ENCODE data around the gene CHRDL1.

The CHRDL1 gene

DNA sequence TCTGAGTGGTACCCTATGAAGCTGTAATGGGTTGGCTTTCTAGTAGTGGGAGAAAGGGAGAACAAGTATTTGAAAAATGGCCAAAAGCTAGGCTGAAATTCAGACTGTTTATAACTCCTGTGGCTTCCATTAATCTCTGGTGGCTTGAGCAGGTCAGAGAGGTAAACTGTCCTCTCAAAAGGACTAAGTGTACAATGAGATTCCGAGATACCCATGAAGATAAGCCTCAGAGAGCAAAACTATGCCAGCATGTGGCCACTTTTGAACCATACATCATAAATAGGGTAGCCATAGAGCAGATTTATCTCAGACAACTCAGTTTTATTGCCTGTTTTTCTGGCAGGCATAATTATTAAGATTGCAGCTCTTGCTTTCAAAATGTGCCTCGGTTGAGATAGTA, 89.2 kb downstream of the CHRDL1 start:
- CTCF ChIA-PET, result no interaction called here
- DNase-seq (ENCODE audit: low read depth, low spot score), result no peak
- TF ChIP-seq, protein P1, sequence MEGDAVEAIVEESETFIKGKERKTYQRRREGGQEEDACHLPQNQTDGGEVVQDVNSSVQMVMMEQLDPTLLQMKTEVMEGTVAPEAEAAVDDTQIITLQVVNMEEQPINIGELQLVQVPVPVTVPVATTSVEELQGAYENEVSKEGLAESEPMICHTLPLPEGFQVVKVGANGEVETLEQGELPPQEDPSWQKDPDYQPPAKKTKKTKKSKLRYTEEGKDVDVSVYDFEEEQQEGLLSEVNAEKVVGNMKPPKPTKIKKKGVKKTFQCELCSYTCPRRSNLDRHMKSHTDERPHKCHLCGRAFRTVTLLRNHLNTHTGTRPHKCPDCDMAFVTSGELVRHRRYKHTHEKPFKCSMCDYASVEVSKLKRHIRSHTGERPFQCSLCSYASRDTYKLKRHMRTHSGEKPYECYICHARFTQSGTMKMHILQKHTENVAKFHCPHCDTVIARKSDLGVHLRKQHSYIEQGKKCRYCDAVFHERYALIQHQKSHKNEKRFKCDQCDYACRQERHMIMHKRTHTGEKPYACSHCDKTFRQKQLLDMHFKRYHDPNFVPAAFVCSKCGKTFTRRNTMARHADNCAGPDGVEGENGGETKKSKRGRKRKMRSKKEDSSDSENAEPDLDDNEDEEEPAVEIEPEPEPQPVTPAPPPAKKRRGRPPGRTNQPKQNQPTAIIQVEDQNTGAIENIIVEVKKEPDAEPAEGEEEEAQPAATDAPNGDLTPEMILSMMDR (IDR thresholded peaks at IDR 0.05; ENCODE audit: insufficient read depth, low read length, missing control alignments), result no peak
- POLR2A ChIA-PET, result no interaction called here
- H3K4me3 ChIP-seq (ENCODE audit: low read depth, low read length), result no peak overlapping the region

DNA sequence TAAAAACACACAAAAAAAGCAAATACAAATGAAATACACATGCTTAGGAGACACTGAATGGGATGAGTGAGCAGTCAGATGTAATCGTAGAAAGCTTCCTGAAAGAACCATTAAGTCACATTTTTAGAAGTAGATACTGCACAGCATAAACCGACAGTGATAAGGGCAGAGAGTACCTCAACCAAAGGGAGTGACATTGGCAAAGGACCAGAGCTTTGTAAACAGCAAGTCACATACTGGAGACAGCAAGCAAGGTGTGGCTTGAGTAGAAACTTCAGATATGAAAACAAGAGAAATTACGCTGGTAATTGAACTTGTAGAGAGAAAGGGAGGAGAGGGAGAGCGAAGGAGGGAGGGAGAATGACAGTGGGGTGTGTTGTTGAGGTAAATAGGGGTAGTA, 92.0 kb downstream of the CHRDL1 start:
- no peak for DNase-seq (ENCODE audit: low read depth, low spot score)
- ChIA-PET POLR2A (no interaction called here), CTCF (no interaction called here)
- TF ChIP-seq, protein P1 (IDR thresholded peaks at IDR 0.05; ENCODE audit: insufficient read depth, low read length, missing control alignments), result no peak
- no peak overlapping the region for H3K4me3 ChIP-seq (ENCODE audit: low read depth, low read length)

DNA sequence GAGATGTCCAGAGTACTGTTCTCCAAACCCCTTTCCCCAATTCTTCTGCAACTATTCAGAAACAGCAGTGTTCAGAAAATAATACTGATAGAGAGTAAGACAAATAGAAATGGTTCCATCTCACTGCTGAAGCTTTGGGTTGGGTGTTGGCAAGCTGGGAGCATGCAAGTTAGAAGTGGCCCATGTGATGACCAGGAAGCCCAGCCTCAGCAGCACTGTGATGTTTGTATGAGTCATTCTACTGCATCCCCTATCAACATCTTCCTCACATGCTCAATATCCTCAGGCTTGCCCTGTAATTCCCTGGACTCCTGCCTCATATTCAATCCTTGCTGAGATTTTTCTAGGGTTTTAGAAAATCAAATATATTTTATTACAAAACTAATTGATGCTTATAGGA, 96.5 kb downstream of the CHRDL1 start:
- no peak for DNase-seq (ENCODE audit: low read depth, low spot score)
- ChIA-PET CTCF (no interaction called here), POLR2A (no interaction called here)
- TF ChIP-seq, protein P1 (IDR thresholded peaks at IDR 0.05; ENCODE audit: insufficient read depth, low read length, missing control alignments), result no peak
- no peak overlapping the region for H3K4me3 ChIP-seq (ENCODE audit: low read depth, low read length)

DNA sequence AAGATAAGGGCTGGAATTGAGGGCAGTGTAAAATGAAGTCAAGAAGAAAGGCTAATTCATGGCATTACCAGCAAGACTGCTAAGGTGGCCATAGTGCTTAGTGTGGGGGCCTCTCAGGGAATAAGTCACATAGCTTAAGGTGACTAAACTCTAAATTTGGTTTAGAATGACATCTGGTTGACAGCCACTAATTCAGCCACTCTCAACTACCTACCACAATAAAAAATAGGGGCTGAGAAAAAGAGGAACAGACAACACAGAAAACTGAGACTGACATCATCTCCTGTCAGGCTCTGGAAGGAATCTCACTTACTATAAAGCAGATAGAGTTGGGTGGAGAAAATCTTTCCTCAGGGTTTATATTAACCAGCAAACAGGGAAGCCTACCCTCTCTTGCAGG, 96.9 kb downstream of the CHRDL1 start:
- DNase-seq (ENCODE audit: low read depth, low spot score), result no peak
- no peak overlapping the region for H3K4me3 ChIP-seq (ENCODE audit: low read depth, low read length)
- TF ChIP-seq, protein P1 (IDR thresholded peaks at IDR 0.05; ENCODE audit: insufficient read depth, low read length, missing control alignments), result no peak
- ChIA-PET POLR2A (no interaction called here), CTCF (no interaction called here)

DNA sequence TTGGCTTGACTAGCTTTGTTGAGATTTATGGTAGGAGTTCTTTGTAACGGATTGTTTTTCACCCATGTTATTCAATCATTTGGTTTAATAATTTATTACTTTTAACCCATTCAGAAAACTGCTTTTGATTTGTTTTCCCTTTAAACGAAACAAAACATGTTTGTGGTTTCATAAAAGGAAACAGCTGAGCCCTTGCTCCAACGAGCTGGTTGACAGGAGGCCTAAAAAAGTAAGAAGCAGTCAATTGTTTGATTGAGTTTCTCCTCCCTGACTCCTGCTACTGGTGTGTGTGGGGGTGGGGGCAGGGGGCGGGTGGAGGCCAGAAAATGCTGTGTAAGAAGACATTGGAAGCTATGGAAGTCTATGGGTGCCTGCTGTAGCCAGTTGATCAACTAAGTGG, 102.8 kb downstream of the CHRDL1 start:
- TF ChIP-seq, protein P1 (IDR thresholded peaks at IDR 0.05; ENCODE audit: insufficient read depth, low read length, missing control alignments), result no peak
- DNase-seq (ENCODE audit: low read depth, low spot score), result no peak
- CTCF ChIA-PET, result no interaction called here
- POLR2A ChIA-PET, result no interaction called here
- H3K4me3 ChIP-seq (ENCODE audit: low read depth, low read length), result no peak overlapping the region

DNA sequence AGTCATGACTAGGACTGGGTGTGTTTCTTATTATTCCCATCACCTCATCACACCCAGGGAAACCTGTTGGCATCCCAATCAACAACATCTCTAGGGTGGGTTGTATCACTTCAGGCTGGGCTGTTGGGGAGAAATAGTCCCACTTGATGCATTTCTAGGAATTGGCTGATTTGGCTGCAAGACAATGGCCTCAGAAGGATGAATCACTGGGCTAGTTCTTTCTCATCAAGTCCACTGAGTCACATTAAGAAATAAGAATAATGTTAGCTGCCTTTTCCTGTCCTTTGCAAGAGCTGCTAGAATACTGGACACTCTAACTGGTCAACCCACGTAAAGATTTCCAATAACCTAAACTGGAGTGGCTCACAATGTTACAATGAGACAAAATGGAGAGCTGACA, 104.2 kb downstream of the CHRDL1 start:
- POLR2A ChIA-PET, result no interaction called here
- CTCF ChIA-PET, result no interaction called here

More for the DNA sequence above, 104.2 kb downstream of the CHRDL1 start:
- TF ChIP-seq, protein P1 (IDR thresholded peaks at IDR 0.05; ENCODE audit: insufficient read depth, low read length, missing control alignments), result no peak
- H3K4me3 ChIP-seq (ENCODE audit: low read depth, low read length), result no peak overlapping the region
- DNase-seq (ENCODE audit: low read depth, low spot score), result no peak
